Stromal cell of bone marrow (primary cell): Measurements from ENCODE around the gene ZSCAN22.
"Not testable (repeated sequence)": the region's sequence is repeated elsewhere in the genome, so short reads cannot be mapped to it uniquely, and the experiment has no call there.

Source experiments
- DNase-seq: peaks from one replicate; pipeline ENCODE4 v3.0.0-alpha.2; 2012; ENCODE audit warnings: low read depth

Gene ZSCAN22

GRCh38 chr19:58318297-58318696 is 8.5 kb upstream of the ZSCAN22 start:
- no peak for DNase-seq

GRCh38 chr19:58319241-58319640 is 7.6 kb upstream of the ZSCAN22 start:
- DNase-seq = no peak

- no peak for DNase-seq
Measured at GRCh38 chr19:58325311-58326022, 1.3 kb upstream of the ZSCAN22 start.

- DNase-seq = no peak
Measured at GRCh38 chr19:58326501-58326913, 287 bp upstream of the ZSCAN22 start.

- DNase-seq = no peak
Measured at GRCh38 chr19:58328999-58329398, 2.2 kb downstream of the ZSCAN22 start.

- DNase-seq = peak; percentile 85
Measured at GRCh38 chr19:58330458-58330857, 3.7 kb downstream of the ZSCAN22 start.

GRCh38 chr19:58332697-58333096 is 5.9 kb downstream of the ZSCAN22 start:
- DNase-seq = no peak

GRCh38 chr19:58334691-58335249 is 8.0 kb downstream of the ZSCAN22 start:
- DNase-seq = no peak

- no peak for DNase-seq
Measured at GRCh38 chr19:58335630-58336029, 8.8 kb downstream of the ZSCAN22 start.

- DNase-seq = no peak
Measured at GRCh38 chr19:58336216-58336615, 9.4 kb downstream of the ZSCAN22 start.

GRCh38 chr19:58336820-58337219 is 10.0 kb downstream of the ZSCAN22 start:
- DNase-seq = no peak

GRCh38 chr19:58338336-58338735 is 11.5 kb downstream of the ZSCAN22 start:
- no peak for DNase-seq

GRCh38 chr19:58338825-58339558 is 12.2 kb downstream of the ZSCAN22 start:
- no peak for DNase-seq

GRCh38 chr19:58345558-58345957 is 18.8 kb downstream of the ZSCAN22 start:
- DNase-seq = no peak

GRCh38 chr19:58346961-58347929 is 20.5 kb downstream of the ZSCAN22 start:
- DNase-seq = no peak

- DNase-seq = not testable (repeated sequence)
Measured at GRCh38 chr19:58348080-58348479, 21.3 kb downstream of the ZSCAN22 start.

- DNase-seq = no peak
Measured at GRCh38 chr19:58349590-58349989, 22.8 kb downstream of the ZSCAN22 start.

GRCh38 chr19:58350001-58350861 is 23.4 kb downstream of the ZSCAN22 start:
- DNase-seq = no peak

GRCh38 chr19:58350871-58351557 is 24.2 kb downstream of the ZSCAN22 start:
- DNase-seq = no peak

GRCh38 chr19:58351558-58351878 is 24.7 kb downstream of the ZSCAN22 start:
- DNase-seq = no peak
